RWPE1 (cell line): ENCODE data around the gene CUEDC1.
A peak's percentile ranks its signal among the peaks of the same experiment; 100 is the strongest.

Experiments
- CTCF ChIA-PET: fragments of 350-600 bp; sonication (Branson Sonifier 250); formaldehyde crosslinking; extraction: SDS; loops from one replicate; lab custom pipeline; 2021; lab: Yijun Ruan, JAX
- POLR2A ChIA-PET: fragments of 400-600 bp; formaldehyde crosslinking; extraction: SDS; loops from one replicate; lab custom pipeline; 2020; ENCODE audit warnings: antibody characterized with exemption; ENCODE audit not compliant: low non-redundant PET; lab: Yijun Ruan, JAX
- DNase-seq: peaks from one replicate; pipeline ENCODE4 v3.0.0; 2012; ENCODE audit warnings: low spot score
- H3K27ac ChIP-seq: fragments of 450-650 bp; 2 replicates; pipeline ENCODE4 v1.5.1; 2017
- CTCF ChIP-seq: fragments of 450-650 bp; conservative IDR thresholded peaks from 2 replicates; pipeline ENCODE4 v1.5.1; 2017; ENCODE audit warnings: low read depth, mild to moderate bottlenecking

CUEDC1 gene

GRCh38 chr17:57913575-57914272, 41.5 kb downstream of the CUEDC1 start:
- ChIA-PET CTCF (interaction anchor here (1.1 kb wide), 1 partner anchor 32 kb away, joined by 3 read pairs; no protein-coding TSS in a partner anchor), POLR2A (no interaction called here)
- no peak for TF ChIP-seq CTCF
- no peak for DNase-seq
- H3K27ac ChIP-seq, result peak overlapping the region; percentile 82

- DNase-seq, result no peak
- CTCF ChIA-PET, result interaction anchor here (0.7 to 0.8 kb wide), 2 partner anchors 34 to 87 kb away, joined by 3 read pairs; no protein-coding TSS in a partner anchor
- POLR2A ChIA-PET, result interaction anchor here (0.6 kb wide), 1 partner anchor 26 kb away, joined by 3 read pairs; no protein-coding TSS in a partner anchor
- TF ChIP-seq CTCF, result no peak
- H3K27ac ChIP-seq, result peak overlapping the region; percentile 82
Measured at GRCh38 chr17:57911834-57912673, 43.2 kb downstream of the CUEDC1 start.

GRCh38 chr17:57910462-57911420, 44.5 kb downstream of the CUEDC1 start:
- DNase-seq, result no peak
- ChIA-PET POLR2A (no interaction called here), CTCF (no interaction called here)
- no peak for TF ChIP-seq CTCF
- H3K27ac ChIP-seq, result peak overlapping the region; percentile 82

- TF ChIP-seq CTCF, result no peak
- ChIA-PET POLR2A (no interaction called here), CTCF (no interaction called here)
- no peak for DNase-seq
- H3K27ac ChIP-seq, result peak overlapping the region; percentile 82
Measured at GRCh38 chr17:57909551-57909950, 45.7 kb downstream of the CUEDC1 start.

GRCh38 chr17:57908278-57908677, 46.9 kb downstream of the CUEDC1 start:
- DNase-seq, result no peak
- TF ChIP-seq CTCF, result no peak
- H3K27ac ChIP-seq, result peak overlapping the region; percentile 52
- ChIA-PET POLR2A (interaction anchor here (0.6 kb wide), 1 partner anchor 10 kb away, joined by 3 read pairs; no protein-coding TSS in a partner anchor), CTCF (interaction anchor here (0.5 to 1.0 kb wide), 4 partner anchors 16 to 199 kb away, joined by 3 to 5 read pairs (median 4); no protein-coding TSS in a partner anchor)
